GM19238 (cell line): ENCODE data around the gene NR6A1.
"Not testable (repeated sequence)": the region's sequence is repeated elsewhere in the genome, so short reads cannot be mapped to it uniquely, and the experiment has no call there.

Experiments used
- DNase-seq: peaks from one replicate; pipeline ENCODE4 v3.0.0; 2011; ENCODE audit warnings: low spot score; ENCODE audit not compliant: insufficient read length

NR6A1 gene

DNA sequence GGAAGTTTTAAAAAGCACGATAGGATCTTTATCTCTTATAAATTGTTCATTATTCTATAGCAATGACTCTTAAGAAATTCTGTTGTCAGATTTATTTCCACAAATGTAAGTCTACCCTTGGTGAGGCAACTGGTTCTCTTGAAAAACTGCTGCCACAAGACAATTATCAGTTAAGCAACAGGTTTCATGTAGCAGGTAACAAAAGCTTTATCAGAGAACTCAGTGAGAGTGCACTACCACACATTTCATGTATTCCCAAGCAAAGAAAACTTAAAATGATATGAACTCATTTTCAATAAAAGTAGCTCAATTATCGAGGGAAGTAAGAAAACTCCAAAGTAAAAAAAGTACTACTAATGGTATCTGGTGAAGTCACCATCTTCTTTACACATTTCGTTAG is 9.4 kb downstream of the NR6A1 start:
- no peak for DNase-seq

- no peak for DNase-seq
These were observed 9.9 kb downstream of the NR6A1 start for GRCh38 chr9:124761196-124761595.

- no peak for DNase-seq
These were observed 10.4 kb downstream of the NR6A1 start for GRCh38 chr9:124760719-124761118.

GRCh38 chr9:124759327-124759726 is 11.8 kb downstream of the NR6A1 start:
- DNase-seq, result no peak

- no peak for DNase-seq
These were observed 12.4 kb downstream of the NR6A1 start for GRCh38 chr9:124758691-124759090.

DNA sequence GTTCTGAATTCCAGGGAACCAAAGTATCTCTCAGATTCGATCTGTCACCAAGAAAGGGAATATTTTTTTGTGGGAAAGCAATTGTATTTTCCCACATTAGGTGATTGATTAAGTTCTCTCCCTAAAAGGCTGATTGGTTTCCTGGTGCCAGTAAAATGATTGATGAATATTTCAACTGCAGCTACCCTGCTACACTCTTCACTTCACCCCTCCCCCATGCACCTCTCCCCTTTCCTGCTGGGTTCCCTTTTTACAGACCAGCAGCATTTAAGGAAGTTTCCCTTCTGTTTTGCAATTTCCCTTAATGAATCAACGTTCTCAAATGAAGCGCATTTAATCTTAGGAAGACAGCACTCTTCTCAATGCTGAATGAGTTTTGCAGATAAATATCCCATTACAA is 13.1 kb downstream of the NR6A1 start:
- no peak for DNase-seq

DNA sequence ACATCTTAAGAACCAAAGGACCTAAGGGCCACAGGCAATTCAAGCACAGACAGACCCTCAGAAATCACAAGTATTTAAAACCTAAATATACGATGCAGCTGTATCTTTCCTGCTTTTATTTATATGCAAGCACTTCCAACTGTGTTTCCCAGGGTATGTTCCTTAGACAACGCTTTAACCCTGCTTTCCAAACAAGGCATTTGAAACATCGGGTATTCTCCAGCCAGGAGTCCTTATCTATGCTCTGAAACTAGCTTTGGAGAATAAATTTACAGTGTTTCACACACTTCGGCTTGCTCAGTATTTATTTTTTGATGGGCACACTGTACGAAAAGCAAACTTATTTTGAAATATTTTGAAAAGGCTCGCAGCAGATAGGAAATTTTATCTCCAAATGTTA is 13.5 kb downstream of the NR6A1 start:
- no peak for DNase-seq

DNA sequence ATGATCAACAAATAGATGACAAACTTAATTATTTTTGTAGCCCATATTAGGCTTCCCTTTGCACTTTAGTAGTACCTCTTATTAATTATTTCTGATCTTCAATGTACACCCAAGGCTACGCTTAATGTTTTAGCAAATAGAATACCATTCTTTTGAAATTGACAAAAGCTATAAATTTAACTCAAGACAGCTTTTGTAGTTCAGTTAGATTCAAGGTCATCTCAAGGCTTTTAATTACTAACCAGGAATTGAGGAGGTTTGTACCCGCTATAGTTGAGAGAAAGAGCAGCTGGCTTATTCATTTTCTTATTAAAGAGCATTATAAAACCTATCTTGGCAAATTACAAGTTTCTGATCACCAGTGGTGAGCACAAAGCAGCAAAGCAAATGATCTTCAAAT is 15.1 kb downstream of the NR6A1 start:
- DNase-seq, result no peak

DNA sequence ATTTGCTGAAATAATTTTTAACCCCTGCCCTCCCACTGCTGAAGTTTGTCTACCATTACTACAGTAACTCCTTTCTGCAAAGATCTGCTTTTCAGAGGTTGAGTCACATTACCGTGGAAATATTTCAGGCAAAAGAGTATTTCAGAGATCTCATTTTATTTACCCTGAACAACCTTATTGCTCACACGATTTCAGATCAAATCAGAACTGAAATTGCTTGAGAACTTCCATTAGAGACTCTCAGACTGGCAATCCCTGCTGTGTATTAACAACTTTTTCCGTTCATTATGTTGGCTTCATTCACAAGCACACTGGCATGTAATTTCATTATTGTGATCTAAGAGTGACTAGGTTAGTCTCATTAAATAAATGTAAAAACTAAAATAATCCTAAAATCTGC is 16.1 kb downstream of the NR6A1 start:
- no peak for DNase-seq

DNA sequence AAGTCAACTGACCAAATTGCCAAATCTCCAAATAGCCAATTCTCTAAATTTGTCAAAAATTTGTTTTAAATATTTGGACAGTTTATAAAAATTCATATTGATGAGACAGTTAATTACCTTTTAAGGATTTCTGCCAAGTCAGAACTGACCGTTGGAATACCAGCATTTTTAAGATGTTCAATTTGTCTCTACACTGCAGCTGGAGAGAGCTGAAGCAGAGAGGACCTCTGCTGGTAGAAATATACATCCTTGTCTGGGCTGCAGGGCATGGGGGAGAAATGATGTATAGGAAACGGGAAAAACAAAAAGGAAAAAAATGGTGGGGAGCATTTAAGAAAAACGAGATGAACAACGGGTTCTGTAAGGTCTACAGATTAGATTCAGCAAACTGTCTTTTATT is 16.8 kb downstream of the NR6A1 start:
- DNase-seq, result no peak

- no peak for DNase-seq
These were observed 18.1 kb downstream of the NR6A1 start for GRCh38 chr9:124752967-124753366.

DNA sequence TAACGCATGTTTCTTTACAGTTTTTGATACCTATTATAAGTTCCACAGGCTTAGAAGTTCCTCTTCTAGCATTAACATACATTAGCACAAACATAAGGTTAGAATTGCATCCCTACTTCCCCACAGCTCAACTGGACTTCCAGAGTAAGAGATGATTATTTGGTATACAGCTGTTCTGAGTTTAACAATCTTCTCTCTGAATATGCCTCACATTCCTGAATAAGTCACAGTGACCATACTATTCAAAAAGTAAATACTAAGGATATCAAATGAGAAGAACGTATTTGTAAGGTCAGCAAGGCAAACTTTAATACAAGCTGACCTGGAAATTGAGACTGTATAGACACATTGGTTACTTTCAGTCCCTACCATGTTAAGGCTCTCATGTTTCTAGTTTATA is 21.3 kb downstream of the NR6A1 start:
- DNase-seq, result no peak

GRCh38 chr9:124749284-124749683 is 21.8 kb downstream of the NR6A1 start:
- DNase-seq, result no peak

- DNase-seq, result no peak
These were observed 24.0 kb downstream of the NR6A1 start for GRCh38 chr9:124747065-124747464.

DNA sequence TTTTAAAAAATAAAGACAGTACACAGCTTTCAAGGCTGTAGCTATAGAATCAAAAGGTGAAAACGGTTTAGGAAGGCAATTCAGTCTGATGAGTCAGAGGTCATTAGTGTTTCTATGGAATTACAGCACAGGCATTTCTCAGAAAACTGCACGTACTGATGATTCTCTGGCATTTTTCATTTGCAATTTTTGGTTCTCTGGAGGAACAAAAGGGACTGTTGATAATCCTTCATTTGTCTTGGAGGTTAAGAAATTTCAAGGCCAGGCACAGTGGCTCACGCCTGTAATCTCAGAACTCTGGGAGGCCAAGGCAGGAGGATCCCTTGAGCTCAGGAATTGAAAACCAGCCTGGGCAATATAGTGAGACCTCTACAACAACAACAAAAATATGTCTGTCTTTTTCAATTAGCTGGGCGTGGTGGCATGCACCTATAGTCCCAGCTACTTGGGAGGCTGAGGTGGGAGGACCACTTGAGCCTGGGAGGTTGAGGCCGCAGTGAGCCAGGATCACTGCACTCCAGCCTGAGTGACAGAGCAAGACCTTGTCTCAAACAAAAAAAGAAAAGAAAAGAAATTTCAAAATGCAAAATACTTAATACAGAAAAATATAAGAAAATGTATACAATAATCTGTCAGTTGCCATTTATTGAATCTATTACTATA is 27.3 kb downstream of the NR6A1 start:
- DNase-seq, result no peak

GRCh38 chr9:124742940-124743339 is 28.2 kb downstream of the NR6A1 start:
- no peak for DNase-seq

DNA sequence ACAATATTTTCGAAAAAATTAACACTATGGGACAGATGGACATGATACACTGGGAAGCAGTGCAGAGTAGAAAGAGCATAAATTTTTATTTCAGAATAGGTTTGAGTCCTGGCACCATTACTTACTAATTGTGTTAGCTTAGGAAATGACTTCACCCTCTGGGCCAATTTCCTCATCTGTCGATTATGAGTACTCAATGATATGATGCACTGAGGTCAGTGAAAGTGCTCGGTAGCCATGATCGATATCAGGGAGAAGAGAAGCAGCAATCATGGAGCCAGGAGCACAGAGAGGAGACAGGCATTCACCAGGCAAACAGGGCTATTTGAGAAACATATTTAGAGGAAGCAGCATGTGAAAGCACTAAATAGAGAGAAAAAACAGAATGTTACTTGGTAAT is 29.4 kb downstream of the NR6A1 start:
- no peak for DNase-seq

DNA sequence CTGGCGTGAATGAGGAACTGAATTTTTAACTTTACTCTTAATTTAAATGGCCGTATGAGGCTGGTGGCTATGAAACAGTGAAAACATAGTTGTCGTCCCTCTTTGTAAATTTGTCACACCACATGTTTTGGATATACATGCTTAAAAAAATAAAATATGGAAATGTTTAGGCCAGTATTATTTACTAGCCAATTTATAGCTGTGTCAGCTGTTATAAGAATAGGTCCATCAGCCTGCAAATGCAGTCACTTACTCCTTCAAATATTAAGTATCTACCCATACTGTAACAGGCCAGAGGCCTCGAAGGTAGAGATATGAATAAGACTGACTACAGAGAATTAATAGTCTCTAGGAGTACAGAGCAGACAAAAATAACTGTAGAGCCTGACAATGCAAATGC is 30.0 kb downstream of the NR6A1 start:
- DNase-seq, result no peak

DNA sequence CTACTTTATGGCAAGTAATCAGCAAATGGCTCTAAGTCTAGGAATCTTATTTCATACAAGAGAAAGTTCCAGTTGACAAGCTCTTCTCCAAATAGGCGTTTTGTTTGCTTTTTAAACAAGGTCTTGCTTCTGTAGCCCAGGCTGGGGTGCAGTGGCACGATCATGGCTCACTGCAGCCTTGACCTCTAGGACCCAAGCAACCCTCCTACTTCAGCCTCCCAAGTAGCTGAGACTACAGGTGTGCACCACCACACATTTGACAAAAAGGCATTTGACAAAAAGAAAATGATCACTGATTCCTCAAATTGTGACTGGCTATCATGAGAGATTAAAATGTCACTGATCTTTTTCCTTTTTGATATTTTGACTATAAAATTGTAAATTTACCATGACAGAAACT is 31.8 kb downstream of the NR6A1 start:
- DNase-seq, result no peak

- DNase-seq, result not testable (repeated sequence)
These were observed 33.0 kb downstream of the NR6A1 start for GRCh38 chr9:124738075-124738474.

DNA sequence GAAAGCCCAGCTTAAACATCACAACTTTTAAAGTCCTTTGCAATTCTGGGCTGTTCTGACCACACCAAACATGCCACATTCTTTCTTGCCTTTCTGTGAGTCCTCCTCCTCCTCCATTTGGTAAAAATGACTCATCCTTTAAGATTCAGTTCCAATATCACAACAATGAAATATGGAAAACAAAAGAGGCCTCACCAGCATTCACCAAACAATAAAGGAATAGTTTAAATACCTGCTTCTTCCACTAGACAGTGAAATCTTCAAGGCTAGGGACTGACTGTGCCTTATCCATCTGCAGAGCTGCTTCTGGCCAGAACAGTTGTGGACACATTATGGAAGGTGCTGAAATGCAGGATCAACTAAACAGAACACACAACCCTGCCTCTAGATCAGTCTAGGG is 36.0 kb downstream of the NR6A1 start:
- DNase-seq, result no peak

DNA sequence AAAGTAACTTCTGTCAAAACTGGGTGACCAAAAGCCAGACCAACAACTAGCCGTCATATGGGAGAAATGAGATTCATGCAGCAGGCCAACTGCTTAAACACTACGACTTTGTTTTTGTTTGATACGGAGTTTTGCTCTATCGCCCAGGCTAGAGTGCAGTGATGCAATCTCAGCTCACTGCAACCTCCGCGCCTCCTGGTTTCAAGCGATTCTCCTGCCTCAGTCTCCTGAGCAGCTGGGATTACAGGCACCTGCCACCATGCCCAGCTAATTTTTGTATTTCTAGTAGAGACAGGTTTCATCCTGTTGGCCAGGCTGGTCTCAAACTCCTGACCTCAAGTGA is 36.4 kb downstream of the NR6A1 start:
- not testable (repeated sequence) for DNase-seq

DNA sequence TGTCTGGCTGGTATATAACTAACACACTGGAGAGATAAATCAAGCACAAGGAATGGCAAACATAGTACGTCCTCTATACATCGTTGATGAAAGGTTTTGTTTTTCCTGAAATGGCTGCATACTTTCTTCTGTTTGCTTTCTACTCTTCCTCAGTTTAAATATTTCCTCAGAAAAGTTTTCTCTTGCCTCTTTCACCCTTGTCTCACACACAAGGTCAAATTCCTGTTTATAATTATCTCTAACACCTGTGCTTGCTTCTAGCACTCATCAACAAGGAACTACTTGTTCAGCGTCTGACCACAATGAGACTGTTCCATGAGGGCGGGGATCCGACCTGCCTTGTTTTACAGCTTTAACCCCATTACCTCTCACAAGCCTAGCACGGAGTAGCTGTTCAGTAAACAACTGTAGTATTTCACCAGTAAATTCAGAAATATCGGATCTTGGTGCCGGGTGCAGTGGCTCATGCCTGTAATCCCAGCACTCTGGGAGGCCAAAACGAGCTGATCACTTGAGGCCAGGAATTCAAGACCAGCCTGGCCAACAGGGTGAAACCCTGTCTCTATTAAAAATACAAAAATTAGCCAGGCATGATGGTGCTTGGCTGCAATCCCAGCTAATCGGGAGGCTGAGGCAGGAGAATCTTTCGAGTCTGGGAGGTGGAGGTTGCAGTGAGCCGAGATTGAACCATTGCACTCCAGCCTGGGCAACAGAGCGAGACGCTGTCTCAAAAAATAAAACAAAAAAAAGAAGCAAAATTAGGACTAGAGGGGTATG is 37.0 kb downstream of the NR6A1 start:
- DNase-seq, result no peak
